ENCODE data around the gene C9orf50. TPM values are rescaled to one million over a fixed set of nuclear protein-coding genes. Genes with fewer than 3 reads are reported as not detected.

The C9orf50 gene
- total RNA-seq, 3 donors from 2014 or later = not detected

DNA sequence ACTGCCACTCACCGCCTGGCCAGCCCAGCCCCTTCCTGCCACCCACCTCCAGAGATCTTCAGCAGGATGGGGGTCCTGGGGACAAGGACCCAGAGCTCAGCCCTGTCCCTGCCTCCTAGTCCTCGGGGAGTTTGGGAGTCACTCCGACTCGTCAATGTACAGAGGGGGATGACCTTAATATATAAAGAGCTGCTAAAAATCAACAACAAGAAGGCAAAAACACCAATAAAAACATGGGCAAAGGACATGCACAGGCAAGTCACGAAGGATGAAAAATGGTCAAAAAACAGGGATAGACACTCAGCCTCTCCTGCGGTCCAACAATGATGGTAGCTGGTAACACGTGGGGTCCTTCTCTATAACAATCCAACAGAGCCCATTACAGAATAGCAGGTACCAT is 25.8 kb upstream of the C9orf50 start:
- Histone ChIP-seq H3K4me3 (no peak overlapping the region), H3K9me3 (no peaks in the 10 kb centered on the region), H3K4me1 (ENCODE audit: low read depth) (no peaks in the 10 kb centered on the region), H3K36me3 (ENCODE audit: low read depth) (no peaks in the 10 kb centered on the region)
- ATAC-seq = no peak
- TF ChIP-seq CTCF (IDR thresholded peaks at IDR 0.05) = no peak
- no peak for DNase-seq
- intact Hi-C loops (cut with DNase I, micrococcal nuclease) = loop anchor here in 1 of 2 donors (5.0 kb wide), 1 partner anchor 136 kb away; no protein-coding TSS in a partner anchor

DNA sequence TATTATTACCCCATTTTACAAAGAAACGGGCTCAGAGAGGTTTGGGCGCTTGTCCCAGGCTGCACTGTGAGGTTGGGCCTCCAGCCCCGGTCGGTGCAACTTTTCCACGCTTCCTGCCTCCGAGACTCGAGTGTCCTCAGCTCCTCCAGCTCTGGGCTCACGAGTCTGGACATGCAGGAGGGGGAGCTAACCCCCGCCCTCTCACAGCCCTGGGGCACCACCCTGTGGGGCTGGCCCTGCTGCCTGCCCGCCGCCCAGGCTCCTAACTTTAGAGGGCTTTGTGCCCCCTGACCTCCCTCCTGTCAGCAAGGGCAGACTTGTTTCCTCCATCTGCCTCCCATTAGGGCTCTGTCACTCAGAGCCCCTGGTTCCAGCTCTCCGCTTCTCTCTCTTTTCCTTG is 25.4 kb upstream of the C9orf50 start:
- Histone ChIP-seq H3K4me3 (no peak overlapping the region), H3K36me3 (ENCODE audit: low read depth) (no peaks in the 10 kb centered on the region), H3K4me1 (ENCODE audit: low read depth) (peaks cover under 1% of the 10 kb centered on the region), H3K9me3 (no peaks in the 10 kb centered on the region)
- intact Hi-C loops (cut with DNase I, micrococcal nuclease) = loop anchor here in 1 of 2 donors (5.0 kb wide), 1 partner anchor 136 kb away; no protein-coding TSS in a partner anchor
- TF ChIP-seq CTCF (IDR thresholded peaks at IDR 0.05) = no peak
- DNase-seq (no peak), ATAC-seq (no peak)

- no peaks in the 10 kb centered on the region for H3K36me3 ChIP-seq (ENCODE audit: low read depth)
- no peak for TF ChIP-seq CTCF (IDR thresholded peaks at IDR 0.05)
- peaks cover 13% of the 10 kb centered on the region for H3K4me1 ChIP-seq (ENCODE audit: low read depth)
- ATAC-seq = no peak
- intact Hi-C loops (cut with DNase I, micrococcal nuclease) = loop anchor here in 1 of 2 donors (5.0 kb wide), 1 partner anchor 137 kb away; no protein-coding TSS in a partner anchor
- DNase-seq = no peak
- no peaks in the 10 kb centered on the region for H3K9me3 ChIP-seq
- no peak overlapping the region for H3K4me3 ChIP-seq
These were observed 24.0 kb upstream of the C9orf50 start for GRCh38 chr9:129644902-129645301.

- DNase-seq (no peak), ATAC-seq (no peak)
- intact Hi-C loops (cut with DNase I, micrococcal nuclease) = no loop called here
- Histone ChIP-seq H3K4me1 (ENCODE audit: low read depth) (peaks cover 13% of the 10 kb centered on the region), H3K4me3 (no peak overlapping the region), H3K9me3 (no peaks in the 10 kb centered on the region), H3K36me3 (ENCODE audit: low read depth) (no peaks in the 10 kb centered on the region)
- TF ChIP-seq CTCF (IDR thresholded peaks at IDR 0.05) = no peak
These were observed 23.5 kb upstream of the C9orf50 start for GRCh38 chr9:129644365-129644764.

DNA sequence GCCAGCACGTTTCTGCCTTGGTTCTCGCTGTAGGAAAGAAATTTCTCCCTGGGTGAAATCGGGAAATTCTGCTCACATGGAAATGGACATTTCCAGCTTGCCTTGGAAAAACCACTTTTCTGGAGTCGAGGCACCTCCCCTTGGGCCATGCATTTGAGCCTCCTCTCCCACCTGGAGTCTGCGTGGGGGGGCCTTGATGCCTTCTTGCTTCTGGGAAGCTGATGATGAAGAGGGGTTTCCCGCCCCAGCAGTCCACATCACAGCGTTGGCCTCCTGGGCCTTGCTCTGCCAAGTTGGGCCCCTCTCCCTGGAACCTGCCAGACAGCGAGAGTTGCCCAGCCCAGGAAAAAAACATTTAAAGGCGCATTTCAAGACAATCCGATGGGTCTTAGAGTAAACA is 22.8 kb upstream of the C9orf50 start:
- H3K9me3 ChIP-seq = no peaks in the 10 kb centered on the region
- no peak for TF ChIP-seq CTCF (IDR thresholded peaks at IDR 0.05)
- peaks cover 13% of the 10 kb centered on the region for H3K4me1 ChIP-seq (ENCODE audit: low read depth)
- intact Hi-C loops (cut with DNase I, micrococcal nuclease) = no loop called here
- ATAC-seq (no peak), DNase-seq (no peak)
- H3K36me3 ChIP-seq (ENCODE audit: low read depth) = no peaks in the 10 kb centered on the region
- H3K4me3 ChIP-seq = no peak overlapping the region

Data from mucosa of descending colon (tissue), 3 donors.